HCT116 (cell line): ENCODE data around the gene CLDN3. TPM values are rescaled to one million over a fixed set of nuclear protein-coding genes. Genes with fewer than 3 reads are reported as not detected.
A peak's percentile ranks its signal among the peaks of the same experiment; 100 is the strongest.

Experiments
- ATAC-seq: fragments of 200-7000 bp; cut with Tn5 transposase; 2 replicates; pipeline ENCODE4 v1.9.1; 2020; ENCODE audit warnings: mild to moderate bottlenecking, moderate library complexity
- BruUV-seq: library from RNA; stranded (reverse); fragments of 400-500 nt; replicated peaks from 2 replicates; lab custom pipeline; 2021; lab: Mats Ljungman, UMichigan
- CTCF ChIA-PET: fragments of 300-600 bp; sonication (Branson Sonifier 250); formaldehyde crosslinking; loops from one replicate; lab custom pipeline; 2021; ENCODE audit warnings: antibody characterized with exemption; lab: Charles Lee
- POLR2A ChIA-PET: fragments of 300-600, 350-600 bp; sonication (Branson Sonifier 250); formaldehyde crosslinking; loops from one replicate; lab custom pipeline; 2021; ENCODE audit warnings: antibody characterized with exemption; lab: Charles Lee
- RAD21 ChIA-PET, 2 experiments: fragments of 300-600 bp; sonication (Branson Sonifier 250); formaldehyde crosslinking; loops; one replicate each; lab custom pipeline; 2023; ENCODE audit warnings: low total read pairs in 2 of 2; ENCODE audit not compliant: uncharacterized antibody in 2 of 2, unreplicated experiment in 2 of 2, low non-redundant PET in 1 of 2; lab: Charles Lee
- DNase-seq: peaks from one replicate; pipeline ENCODE4 v3.0.0-alpha.2; 2010; ENCODE audit warnings: low read depth, low spot score
- H2AFZ ChIP-seq: fragments of 200-600 bp; shearing (Covaris generic), sonication (generic); 2 replicates; pipeline ENCODE4 v1.6.1; 2017; ENCODE audit warnings: low read depth, mixed run types, mixed read lengths, antibody characterized with exemption, low read length; ENCODE audit not compliant: poor library complexity, severe bottlenecking
- H3K27ac ChIP-seq: 2 replicates; pipeline ENCODE4 v1.5.1; 2012; ENCODE audit warnings: low read depth, low read length
- H3K27me3 ChIP-seq: fragments of 200-600 bp; sonication (generic); 2 replicates; pipeline ENCODE4 v1.6.1; 2016; ENCODE audit warnings: mixed run types, low read length, mixed read lengths; ENCODE audit not compliant: insufficient read depth
- H3K36me3 ChIP-seq, 2 experiments: fragments of 200-500 bp in 1 of 2; fragments of 200-600 bp in 1 of 2; sonication (Bioruptor generic) in 1 of 2; sonication (generic) in 1 of 2; 2 replicates each; pipeline versions ENCODE4 v1.5.1 to v1.6.1; 2014 to 2016; ENCODE audit warnings: low read length in 2 of 2, inconsistent platforms in 1 of 2, mixed read lengths in 1 of 2, mixed run types in 1 of 2; ENCODE audit not compliant: insufficient read depth in 2 of 2, control insufficient read depth in 1 of 2
- H3K4me1 ChIP-seq, 2 experiments: fragments of 200-600 bp in 1 of 2; sonication (generic) in 1 of 2; 2 replicates each; pipeline versions ENCODE4 v1.5.1 to v1.6.1; 2012 to 2017; ENCODE audit warnings: low read length in 2 of 2, inconsistent platforms in 1 of 2, mild to moderate bottlenecking in 1 of 2, mixed read lengths in 1 of 2, mixed run types in 1 of 2, moderate library complexity in 1 of 2; ENCODE audit not compliant: insufficient read depth in 2 of 2, control insufficient read depth in 1 of 2
- H3K4me2 ChIP-seq: fragments of 200-600 bp; sonication (generic); 2 replicates; pipeline ENCODE4 v1.6.1; 2017; ENCODE audit warnings: mixed run types, low read length, mixed read lengths
- H3K4me3 ChIP-seq, 2 experiments: fragments of 200-600 bp in 1 of 2; sonication (generic) in 1 of 2; replicated peaks in 1 of 2; 2 replicates each; pipeline ENCODE4 v1.5.1; 2011 to 2016; ENCODE audit warnings: low read length in 2 of 2, control low read depth in 1 of 2, low read depth in 1 of 2, mild to moderate bottlenecking in 1 of 2, mixed read lengths in 1 of 2, mixed run types in 1 of 2
- H3K79me2 ChIP-seq: fragments of 200-600 bp; sonication (generic); 2 replicates; pipeline ENCODE4 v1.6.1; 2017; ENCODE audit warnings: mild to moderate bottlenecking, mixed run types, low read length, moderate library complexity, mixed read lengths; ENCODE audit not compliant: insufficient read depth
- H3K9ac ChIP-seq: fragments of 200-600 bp; sonication (generic); 2 replicates; pipeline ENCODE4 v1.6.1; 2016; ENCODE audit warnings: low read length, mixed read lengths
- H3K9me2 ChIP-seq: fragments of 200-600 bp; sonication (generic), shearing (Covaris generic); 2 replicates; pipeline ENCODE4 v1.6.1; 2017; ENCODE audit warnings: mixed run types, mild to moderate bottlenecking, moderate library complexity; ENCODE audit not compliant: insufficient read depth
- H3K9me3 ChIP-seq, 2 experiments: fragments of 200-500 bp in 1 of 2; fragments of 200-600 bp in 1 of 2; sonication (Bioruptor generic) in 1 of 2; sonication (generic) in 1 of 2; 2 replicates each; pipeline ENCODE4 v1.6.1; 2014 to 2017; ENCODE audit warnings: low read length in 2 of 2, mixed read lengths in 2 of 2, inconsistent platforms in 1 of 2, low read depth in 1 of 2, mild to moderate bottlenecking in 1 of 2, mixed run types in 1 of 2, moderate library complexity in 1 of 2; ENCODE audit not compliant: control insufficient read depth in 1 of 2, insufficient read depth in 1 of 2
- H4K20me1 ChIP-seq: fragments of 200-600 bp; sonication (generic), shearing (Covaris generic); 2 replicates; pipeline ENCODE4 v1.6.1; 2017; ENCODE audit warnings: mixed run types, mild to moderate bottlenecking, moderate library complexity; ENCODE audit not compliant: insufficient read depth
- CTCF ChIP-seq, 3 experiments: fragments of 200-600 bp in 1 of 3; sonication (generic) in 1 of 3; IDR thresholded peaks in 2 of 3; conservative IDR thresholded peaks in 1 of 3; 2 replicates each; pipeline ENCODE4 v1.5.1; 2012 to 2017; ENCODE audit warnings: low read depth in 2 of 3, low read length in 2 of 3, antibody characterized with exemption in 1 of 3, borderline replicate concordance in 1 of 3, control low read depth in 1 of 3, mild to moderate bottlenecking in 1 of 3, mixed read lengths in 1 of 3, mixed run types in 1 of 3, moderate library complexity in 1 of 3; ENCODE audit not compliant: insufficient read depth in 1 of 3
- EGR1 ChIP-seq: IDR thresholded peaks from 2 replicates; pipeline ENCODE4 v1.6.1; 2012; ENCODE audit warnings: low read depth
- ELF1 ChIP-seq: IDR thresholded peaks from 2 replicates; pipeline ENCODE4 v1.6.1; 2012; ENCODE audit warnings: low read depth, borderline replicate concordance
- EZH2 ChIP-seq: fragments of 200-600 bp; sonication (generic); IDR thresholded peaks from 2 replicates; pipeline ENCODE4 v1.6.1; 2017; ENCODE audit warnings: antibody characterized with exemption, mixed run types
- EZH2phosphoT487 ChIP-seq: fragments of 200-600 bp; IDR thresholded peaks from 2 replicates; pipeline ENCODE4 v1.6.1; 2018; ENCODE audit warnings: antibody characterized with exemption, borderline replicate concordance
- FOSL1 ChIP-seq: IDR thresholded peaks from 2 replicates; pipeline ENCODE4 v1.6.1; 2012; ENCODE audit warnings: low read depth
- MAX ChIP-seq: IDR thresholded peaks from 2 replicates; pipeline ENCODE4 v1.6.1; 2012
- POLR2A ChIP-seq: IDR thresholded peaks from 2 replicates; pipeline ENCODE4 v1.7.0; 2011; ENCODE audit warnings: borderline replicate concordance; ENCODE audit not compliant: insufficient read depth, insufficient read length; ENCODE audit errors: extremely low read depth
- POLR2AphosphoS5 ChIP-seq: IDR thresholded peaks from 2 replicates; pipeline ENCODE4 v1.6.1; 2011; ENCODE audit warnings: mild to moderate bottlenecking, low read depth, low read length, moderate library complexity
- RAD21 ChIP-seq: IDR thresholded peaks from 2 replicates; pipeline ENCODE4 v1.6.1; 2012; ENCODE audit warnings: low read depth, mild to moderate bottlenecking
- REST ChIP-seq: IDR thresholded peaks from 2 replicates; pipeline ENCODE4 v1.6.1; 2012; ENCODE audit warnings: low read depth
- SRF ChIP-seq: IDR thresholded peaks from 2 replicates; pipeline ENCODE4 v1.6.1; 2012; ENCODE audit warnings: low read depth
- YY1 ChIP-seq: IDR thresholded peaks from 2 replicates; pipeline ENCODE4 v1.6.1; 2011; ENCODE audit warnings: low read length, low read depth, moderate library complexity, mild to moderate bottlenecking; ENCODE audit not compliant: insufficient replicate concordance; ENCODE audit errors: extremely low read depth
- ZBTB33 ChIP-seq: IDR thresholded peaks from 2 replicates; pipeline ENCODE4 v1.6.1; 2011; ENCODE audit warnings: mild to moderate bottlenecking, low read length, moderate library complexity; ENCODE audit not compliant: insufficient replicate concordance; ENCODE audit errors: extremely low read depth
- ZNF274 ChIP-seq: fragments of 200-500 bp; sonication (Bioruptor generic); IDR thresholded peaks from 2 replicates; pipeline ENCODE4 v1.6.1; 2014; ENCODE audit warnings: mild to moderate bottlenecking, low read depth, low read length, inconsistent platforms
- intact Hi-C: fragments of 100-400 bp; cut with micrococcal nuclease; formaldehyde crosslinking; loops from 2 replicates; pipeline ENCODE4 v1.10.0; 2022
- total RNA-seq: library from RNA; stranded (reverse); gene quantifications from one replicate; pipeline ENCODE4 v1.2.1, GENCODE V29; 2021; ENCODE audit not compliant: unreplicated experiment

The CLDN3 gene
- total RNA-seq, 1 experiment from 2014 or later = 19.2 TPM

GRCh38 chr7:73768641-73769480 lies 1.2 kb downstream of the CLDN3 start:
- POLR2A ChIA-PET = no interaction called here
- Histone ChIP-seq H3K4me3 (0 out of 4 replicates have a peak overlapping the region, but pooled peaks of 1 of the 2 experiments have one; percentile 66), H4K20me1 (no peaks in the 10 kb centered on the region), H3K36me3 (no peaks in the 10 kb centered on the region), H2AFZ (no peak overlapping the region), H3K27me3 (no peaks in the 10 kb centered on the region), H3K9me3 (no peaks in the 10 kb centered on the region), H3K9ac (no peak overlapping the region), H3K4me1 (peaks cover 10 to 24% of the 10 kb centered on the region in 2 experiments; a peak in 3 of 4 replicates), H3K4me2 (peak overlapping the region; percentile 95), H3K9me2 (no peaks in the 10 kb centered on the region), H3K79me2 (no peaks in the 10 kb centered on the region), H3K27ac (peak overlapping the region; percentile 78; the same call in 1 of the 2 replicates)
- no TSS peak for BruUV-seq
- CTCF ChIA-PET = no interaction called here
- RAD21 ChIA-PET = no interaction called here
- intact Hi-C loops = no loop called here
- no peak for DNase-seq
- TF ChIP-seq SRF (no peak), YY1 (no peak), EGR1 (no peak), FOSL1 (no peak), CTCF (IDR thresholded peaks at IDR 0.05 in 2 of 3, conservative IDR thresholded peaks at IDR 0.05 in 1 of 3; ENCODE audit: borderline replicate concordance in 1 of 3, insufficient read depth in 1 of 3, low read depth in 2 of 3, low read length in 2 of 3) (no peak), POLR2A (no peak), ZBTB33 (no peak), ELF1 (no peak), POLR2AphosphoS5 (no peak), ZNF274 (no peak), EZH2phosphoT487 (no peak), RAD21 (no peak), MAX (no peak), EZH2 (no peak), REST (no peak)
- ATAC-seq = no peak
